SK-N-SH treated with all-trans-retinoic acid at 6 μM for 48 hours (cell line): ENCODE measurements around the gene SLC13A5.

ENCODE experiments used
- ARNTL ChIP-seq: fragments of 450-650 bp; formaldehyde crosslinking; IDR thresholded peaks from 2 replicates; pipeline ENCODE4 v1.5.0; 2020; ENCODE audit warnings: low read depth, mild to moderate bottlenecking, moderate library complexity, borderline replicate concordance
- OSR1 ChIP-seq: fragments of 250-450 bp; sonication (Bioruptor Pico); IDR thresholded peaks from 2 replicates; pipeline ENCODE4 v1.8.0; 2022; ENCODE audit warnings: moderate library complexity, mild to moderate bottlenecking, inconsistent platforms
- PPARA ChIP-seq: fragments of 250-450 bp; sonication (Bioruptor Pico); IDR thresholded peaks from 2 replicates; pipeline ENCODE4 v1.5.0; 2020; ENCODE audit warnings: mild to moderate bottlenecking, borderline replicate concordance
- TCF4 ChIP-seq: fragments of 250-450 bp; sonication (Bioruptor Pico); IDR thresholded peaks from 2 replicates; pipeline ENCODE4 v1.8.0; 2021; ENCODE audit warnings: mild to moderate bottlenecking, moderate library complexity, borderline replicate concordance
- ZNF70 ChIP-seq: fragments of 450-650 bp; formaldehyde crosslinking; IDR thresholded peaks from 2 replicates; pipeline ENCODE4 v1.5.0; 2020; ENCODE audit warnings: mild to moderate bottlenecking, moderate library complexity
- TF ChIP-seq, protein P1 (sequence below): fragments of 250-450 bp; sonication (Bioruptor Pico); IDR thresholded peaks from 2 replicates; pipeline ENCODE4 v1.5.0; 2020; ENCODE audit warnings: mild to moderate bottlenecking, moderate library complexity

- TF ChIP-seq, protein P1, sequence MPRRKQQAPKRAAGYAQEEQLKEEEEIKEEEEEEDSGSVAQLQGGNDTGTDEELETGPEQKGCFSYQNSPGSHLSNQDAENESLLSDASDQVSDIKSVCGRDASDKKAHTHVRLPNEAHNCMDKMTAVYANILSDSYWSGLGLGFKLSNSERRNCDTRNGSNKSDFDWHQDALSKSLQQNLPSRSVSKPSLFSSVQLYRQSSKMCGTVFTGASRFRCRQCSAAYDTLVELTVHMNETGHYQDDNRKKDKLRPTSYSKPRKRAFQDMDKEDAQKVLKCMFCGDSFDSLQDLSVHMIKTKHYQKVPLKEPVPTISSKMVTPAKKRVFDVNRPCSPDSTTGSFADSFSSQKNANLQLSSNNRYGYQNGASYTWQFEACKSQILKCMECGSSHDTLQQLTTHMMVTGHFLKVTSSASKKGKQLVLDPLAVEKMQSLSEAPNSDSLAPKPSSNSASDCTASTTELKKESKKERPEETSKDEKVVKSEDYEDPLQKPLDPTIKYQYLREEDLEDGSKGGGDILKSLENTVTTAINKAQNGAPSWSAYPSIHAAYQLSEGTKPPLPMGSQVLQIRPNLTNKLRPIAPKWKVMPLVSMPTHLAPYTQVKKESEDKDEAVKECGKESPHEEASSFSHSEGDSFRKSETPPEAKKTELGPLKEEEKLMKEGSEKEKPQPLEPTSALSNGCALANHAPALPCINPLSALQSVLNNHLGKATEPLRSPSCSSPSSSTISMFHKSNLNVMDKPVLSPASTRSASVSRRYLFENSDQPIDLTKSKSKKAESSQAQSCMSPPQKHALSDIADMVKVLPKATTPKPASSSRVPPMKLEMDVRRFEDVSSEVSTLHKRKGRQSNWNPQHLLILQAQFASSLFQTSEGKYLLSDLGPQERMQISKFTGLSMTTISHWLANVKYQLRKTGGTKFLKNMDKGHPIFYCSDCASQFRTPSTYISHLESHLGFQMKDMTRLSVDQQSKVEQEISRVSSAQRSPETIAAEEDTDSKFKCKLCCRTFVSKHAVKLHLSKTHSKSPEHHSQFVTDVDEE (CRISPR knock-in tag) = no peak
- TF ChIP-seq ARNTL (CRISPR knock-in tag) = no peak
- no peak for TF ChIP-seq PPARA (CRISPR knock-in tag)
- TF ChIP-seq TCF4 = no peak
- TF ChIP-seq OSR1 (CRISPR knock-in tag) = no peak
- TF ChIP-seq ZNF70 = no peak
These were observed 71.8 kb downstream of the SLC13A5 start for GRCh38 chr17:6641247-6641863.
